Muscle layer of colon (tissue), 2 donors: ENCODE results near the gene ENTPD8.

Experiments used
- H3K27ac ChIP-seq: one replicate; pipeline ENCODE4 v1.7.0; 2013; ENCODE audit warnings: low read depth, mild to moderate bottlenecking, low read length, moderate library complexity
- H3K27me3 ChIP-seq, 2 donors: one replicate each; pipeline ENCODE4 v1.7.0; 2013; ENCODE audit warnings: low read length in 2 of 2, mild to moderate bottlenecking in 2 of 2; ENCODE audit not compliant: insufficient read depth in 2 of 2, control insufficient read depth in 1 of 2
- H3K36me3 ChIP-seq: one replicate; pipeline ENCODE4 v1.7.0; 2013; ENCODE audit warnings: mild to moderate bottlenecking, low read length; ENCODE audit not compliant: insufficient read depth
- H3K4me1 ChIP-seq: one replicate; pipeline ENCODE4 v1.7.0; 2013; ENCODE audit warnings: mild to moderate bottlenecking, low read length; ENCODE audit not compliant: insufficient read depth
- H3K4me3 ChIP-seq, 2 donors: one replicate each; pipeline ENCODE4 v1.7.0; 2013; ENCODE audit warnings: low read length in 2 of 2, low read depth in 1 of 2, mild to moderate bottlenecking in 1 of 2, moderate library complexity in 1 of 2
- H3K9ac ChIP-seq: one replicate; pipeline ENCODE4 v1.7.0; 2013; ENCODE audit warnings: low read length
- H3K9me3 ChIP-seq: one replicate; pipeline ENCODE4 v1.7.0; 2013; ENCODE audit warnings: mild to moderate bottlenecking, low read length
- donor health status: abdominal sarcoma.
- donor health status: Adenocarcinoma of cecum.

ENTPD8 gene

GRCh38 chr9:137396634-137397367 is 44.4 kb downstream of the ENTPD8 start:
- no peak overlapping the region for H3K27ac ChIP-seq
- H3K4me3 ChIP-seq = no peak overlapping the region
- no peaks in the 10 kb centered on the region for H3K9me3 ChIP-seq
- no peaks in the 10 kb centered on the region for H3K36me3 ChIP-seq
- H3K4me1 ChIP-seq = no peaks in the 10 kb centered on the region
- no peak overlapping the region for H3K9ac ChIP-seq
- H3K27me3 ChIP-seq = no peaks in the 10 kb centered on the region

- Histone ChIP-seq H3K27ac (no peak overlapping the region), H3K4me3 (no peak overlapping the region), H3K9me3 (no peaks in the 10 kb centered on the region), H3K27me3 (no peaks in the 10 kb centered on the region), H3K36me3 (no peaks in the 10 kb centered on the region), H3K9ac (no peak overlapping the region), H3K4me1 (no peaks in the 10 kb centered on the region)
Measured at GRCh38 chr9:137396227-137396626, 44.9 kb downstream of the ENTPD8 start.

GRCh38 chr9:137395666-137396010 is 45.5 kb downstream of the ENTPD8 start:
- Histone ChIP-seq H3K9ac (no peak overlapping the region), H3K27me3 (no peaks in the 10 kb centered on the region), H3K4me3 (no peak overlapping the region), H3K4me1 (no peaks in the 10 kb centered on the region), H3K27ac (no peak overlapping the region), H3K9me3 (no peaks in the 10 kb centered on the region), H3K36me3 (no peaks in the 10 kb centered on the region)

GRCh38 chr9:137394866-137395665 is 46.1 kb downstream of the ENTPD8 start:
- H3K4me1 ChIP-seq = no peaks in the 10 kb centered on the region
- H3K4me3 ChIP-seq = no peak overlapping the region
- H3K27me3 ChIP-seq = no peaks in the 10 kb centered on the region
- H3K9me3 ChIP-seq = no peaks in the 10 kb centered on the region
- no peak overlapping the region for H3K27ac ChIP-seq
- H3K36me3 ChIP-seq = no peaks in the 10 kb centered on the region
- no peak overlapping the region for H3K9ac ChIP-seq

- H3K4me1 ChIP-seq = no peaks in the 10 kb centered on the region
- H3K9me3 ChIP-seq = no peaks in the 10 kb centered on the region
- H3K36me3 ChIP-seq = no peaks in the 10 kb centered on the region
- no peak overlapping the region for H3K27ac ChIP-seq
- no peak overlapping the region for H3K4me3 ChIP-seq
- H3K9ac ChIP-seq = no peak overlapping the region
- H3K27me3 ChIP-seq = no peaks in the 10 kb centered on the region
Measured at GRCh38 chr9:137393176-137394150, 47.7 kb downstream of the ENTPD8 start.

GRCh38 chr9:137392232-137393007 is 48.7 kb downstream of the ENTPD8 start:
- H3K9me3 ChIP-seq = no peaks in the 10 kb centered on the region
- no peak overlapping the region for H3K27ac ChIP-seq
- no peak overlapping the region for H3K4me3 ChIP-seq
- no peaks in the 10 kb centered on the region for H3K27me3 ChIP-seq
- H3K9ac ChIP-seq = no peak overlapping the region
- H3K36me3 ChIP-seq = no peaks in the 10 kb centered on the region
- no peaks in the 10 kb centered on the region for H3K4me1 ChIP-seq

GRCh38 chr9:137391411-137391754 is 49.8 kb downstream of the ENTPD8 start:
- Histone ChIP-seq H3K4me1 (no peaks in the 10 kb centered on the region), H3K27me3 (no peaks in the 10 kb centered on the region), H3K9ac (no peak overlapping the region), H3K4me3 (no peak overlapping the region), H3K27ac (no peak overlapping the region), H3K9me3 (no peaks in the 10 kb centered on the region), H3K36me3 (no peaks in the 10 kb centered on the region)

- no peaks in the 10 kb centered on the region for H3K36me3 ChIP-seq
- H3K4me3 ChIP-seq = no peak overlapping the region
- no peaks in the 10 kb centered on the region for H3K27me3 ChIP-seq
- no peaks in the 10 kb centered on the region for H3K9me3 ChIP-seq
- H3K27ac ChIP-seq = no peak overlapping the region
- H3K9ac ChIP-seq = no peak overlapping the region
- H3K4me1 ChIP-seq = no peaks in the 10 kb centered on the region
Measured at GRCh38 chr9:137390553-137391410, 50.4 kb downstream of the ENTPD8 start.

- H3K9me3 ChIP-seq = no peaks in the 10 kb centered on the region
- no peak overlapping the region for H3K9ac ChIP-seq
- no peak overlapping the region for H3K4me3 ChIP-seq
- no peaks in the 10 kb centered on the region for H3K27me3 ChIP-seq
- no peaks in the 10 kb centered on the region for H3K4me1 ChIP-seq
- no peak overlapping the region for H3K27ac ChIP-seq
- no peaks in the 10 kb centered on the region for H3K36me3 ChIP-seq
Measured at GRCh38 chr9:137389428-137389746, 51.8 kb downstream of the ENTPD8 start.

GRCh38 chr9:137388589-137389427 is 52.3 kb downstream of the ENTPD8 start:
- no peak overlapping the region for H3K4me3 ChIP-seq
- H3K36me3 ChIP-seq = no peaks in the 10 kb centered on the region
- no peak overlapping the region for H3K27ac ChIP-seq
- H3K9ac ChIP-seq = no peak overlapping the region
- H3K27me3 ChIP-seq = no peaks in the 10 kb centered on the region
- H3K9me3 ChIP-seq = no peaks in the 10 kb centered on the region
- H3K4me1 ChIP-seq = no peaks in the 10 kb centered on the region
